Measurements from ENCODE around the gene MYMX.

The MYMX gene

GRCh38 chr6:44198684-44199083 lies 18.0 kb upstream of the MYMX start:
- H3K4me3 ChIP-seq (replicated peaks; ENCODE audit: low read depth, low read length), result no peak overlapping the region
- TF ChIP-seq CTCF (IDR thresholded peaks at IDR 0.05; ENCODE audit: low read depth, low read length, missing control alignments), result no peak
- no peak for DNase-seq (ENCODE audit: extremely low read depth, low read depth)

- no peak for TF ChIP-seq CTCF (IDR thresholded peaks at IDR 0.05; ENCODE audit: low read depth, low read length, missing control alignments)
- no peak for DNase-seq (ENCODE audit: extremely low read depth, low read depth)
These were observed 16.8 kb upstream of the MYMX start for GRCh38 chr6:44199883-44200282.

GRCh38 chr6:44201200-44201599 lies 15.5 kb upstream of the MYMX start:
- H3K4me3 ChIP-seq (replicated peaks; ENCODE audit: low read depth, low read length), result no peak overlapping the region
- no peak for TF ChIP-seq CTCF (IDR thresholded peaks at IDR 0.05; ENCODE audit: low read depth, low read length, missing control alignments)
- DNase-seq (ENCODE audit: extremely low read depth, low read depth), result no peak

More at GRCh38 chr6:44199883-44200282, 16.8 kb upstream of the MYMX start:
- H3K4me3 ChIP-seq (replicated peaks; ENCODE audit: low read depth, low read length), result no peak overlapping the region

GRCh38 chr6:44201638-44202303 lies 15.0 kb upstream of the MYMX start:
- H3K4me3 ChIP-seq (replicated peaks; ENCODE audit: low read depth, low read length), result no peak overlapping the region
- TF ChIP-seq CTCF (IDR thresholded peaks at IDR 0.05; ENCODE audit: low read depth, low read length, missing control alignments), result no peak
- DNase-seq (ENCODE audit: extremely low read depth, low read depth), result no peak

GRCh38 chr6:44202332-44202971 lies 14.3 kb upstream of the MYMX start:
- H3K4me3 ChIP-seq (replicated peaks; ENCODE audit: low read depth, low read length), result no peak overlapping the region
- DNase-seq (ENCODE audit: extremely low read depth, low read depth), result no peak
- no peak for TF ChIP-seq CTCF (IDR thresholded peaks at IDR 0.05; ENCODE audit: low read depth, low read length, missing control alignments)

- no peak for DNase-seq (ENCODE audit: extremely low read depth, low read depth)
- H3K4me3 ChIP-seq (replicated peaks; ENCODE audit: low read depth, low read length), result no peak overlapping the region
These were observed 13.6 kb upstream of the MYMX start for GRCh38 chr6:44202972-44203750.

More at GRCh38 chr6:44202972-44203750, 13.6 kb upstream of the MYMX start:
- TF ChIP-seq CTCF (IDR thresholded peaks at IDR 0.05; ENCODE audit: low read depth, low read length, missing control alignments), result no peak
